Kidney (tissue), 14 donors: ENCODE measurements around the gene MEF2D. TPM values are rescaled to one million over a fixed set of nuclear protein-coding genes. Genes with fewer than 3 reads are reported as not detected.
A peak's percentile ranks its signal among the peaks of the same experiment; 100 is the strongest.

Experiments
- DNase-seq, 5 donors: peaks; one replicate each; pipeline ENCODE4 v3.0.0-alpha.2; 2013 to 2020
- FAIRE-seq: peaks from 2 replicates; lab custom pipeline; 2012; peaks lifted over from hg19 to GRCh38; lab: Jason Lieb, UNC
- H3K27ac ChIP-seq, 2 donors: one replicate each; pipeline ENCODE4 v1.7.0; 2013; ENCODE audit warnings: low read depth in 2 of 2, low read length in 2 of 2, inconsistent platforms in 1 of 2
- H3K27me3 ChIP-seq: one replicate; pipeline ENCODE4 v1.7.1; 2013; ENCODE audit warnings: low read length, inconsistent platforms; ENCODE audit not compliant: control insufficient read depth, insufficient read depth
- H3K36me3 ChIP-seq, 3 donors: one replicate each; pipeline versions ENCODE4 v1.7.0 to v1.7.1; 2013; ENCODE audit warnings: low read length in 3 of 3, control low read depth in 1 of 3, inconsistent platforms in 1 of 3; ENCODE audit not compliant: insufficient read depth in 3 of 3, control insufficient read depth in 2 of 3
- H3K4me1 ChIP-seq, 3 donors: one replicate each; pipeline versions ENCODE4 v1.7.0 to v1.7.1; 2013; ENCODE audit warnings: low read length in 3 of 3, inconsistent platforms in 1 of 3, low read depth in 1 of 3; ENCODE audit not compliant: control insufficient read depth in 2 of 3, insufficient read depth in 2 of 3
- H3K4me3 ChIP-seq, 3 donors: one replicate each; pipeline versions ENCODE4 v1.7.0 to v1.8.1; 2013; ENCODE audit warnings: low read length in 3 of 3, control low read depth in 1 of 3, inconsistent platforms in 1 of 3
- H3K9ac ChIP-seq, 3 donors: one replicate each; pipeline versions ENCODE4 v1.7.0 to v1.7.1; 2013; ENCODE audit warnings: low read length in 3 of 3, control low read depth in 1 of 3, inconsistent platforms in 1 of 3
- H3K9me3 ChIP-seq, 3 donors: one replicate each; pipeline versions ENCODE4 v1.7.0 to v1.7.1; 2013; ENCODE audit warnings: low read length in 3 of 3, control low read depth in 1 of 3, inconsistent platforms in 1 of 3; ENCODE audit not compliant: control insufficient read depth in 2 of 3, insufficient read depth in 1 of 3
- intact Hi-C: fragments of 100-400 bp; cut with DNase I; formaldehyde crosslinking; loops from one replicate; pipeline ENCODE4 v1.11.1; 2022
- microRNA-seq: library from miRNA; unstranded; fragments of <30 nt; microRNA quantifications from one replicate; pipeline ENCODE4 v1.2.0, GENCODE V29; 2020
- polyA plus RNA-seq: library from polyadenylated mRNA; stranded (reverse); fragments of 350-450 nt; fragmentation: Illumina TruSeq; extraction: RNeasy Lipid Tissue Mini Kit (QIAGEN cat#74804); gene quantifications from one replicate; pipeline ENCODE4 v1.2.3, GENCODE V29; 2014; ENCODE audit warnings: low read depth, low replicate concordance; ENCODE audit not compliant: insufficient read depth
- total RNA-seq: library from RNA; stranded (reverse); fragmentation: NEBNext Ultra II Directional; extraction: Animal tissue kit (Norgen Biotek cat#: 25700); gene quantifications from one replicate; pipeline ENCODE4 v1.2.1, GENCODE V29; 2021
- TF ChIP-seq, protein P1 (sequence below): IDR thresholded peaks from 3 replicates; pipeline ENCODE4 v1.5.1; 2012; ENCODE audit warnings: mild to moderate bottlenecking, moderate library complexity, borderline replicate concordance; ENCODE audit not compliant: insufficient read depth; ENCODE audit errors: extremely low read depth
- donor health status: control.
- donor health status: control.
- donor health status: control.
- donor health status: control.
- donor health status: control.
- donor health status: DM: yes; HTN: yes; CAD: no.
- donor health status: Normal renal cell carcinoma (clear cell type).

The MEF2D gene
- total and polyA plus RNA-seq, 2 donors from 2014 or later = 13.7 to 49.3 TPM

DNA sequence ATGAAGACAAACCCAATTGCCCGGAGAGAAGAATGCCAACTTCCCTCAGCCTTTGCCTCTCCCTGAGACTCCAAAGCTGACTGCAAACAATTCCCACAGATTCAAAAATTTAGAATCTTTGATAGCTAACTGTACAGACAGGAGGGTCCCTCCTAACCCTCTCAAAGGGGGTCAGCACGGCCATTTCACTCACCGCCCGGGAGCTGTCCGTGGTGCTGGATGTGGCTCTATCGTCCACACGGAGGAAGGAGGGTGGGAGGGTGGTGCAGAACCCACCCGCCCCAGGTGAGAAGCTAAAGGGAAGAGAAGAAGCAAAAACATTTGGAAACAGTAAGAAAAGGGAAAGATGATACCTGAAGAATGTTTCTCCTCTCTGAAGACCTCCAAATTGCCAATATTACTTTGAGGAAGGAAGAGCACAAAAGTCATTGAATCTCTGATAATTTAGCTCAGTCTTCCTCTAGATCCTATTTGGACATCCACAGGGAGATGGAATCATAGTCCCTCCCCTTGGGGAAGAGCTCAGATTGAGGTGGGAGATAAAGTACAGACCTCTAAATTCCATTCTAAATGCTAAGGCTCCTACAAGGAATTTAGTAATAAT, 86.0 kb downstream of the MEF2D start:
- FAIRE-seq (no peak), DNase-seq (peak in 3 of 5 donors; percentile 47 to 55 (median 54))
- TF ChIP-seq, protein P1, sequence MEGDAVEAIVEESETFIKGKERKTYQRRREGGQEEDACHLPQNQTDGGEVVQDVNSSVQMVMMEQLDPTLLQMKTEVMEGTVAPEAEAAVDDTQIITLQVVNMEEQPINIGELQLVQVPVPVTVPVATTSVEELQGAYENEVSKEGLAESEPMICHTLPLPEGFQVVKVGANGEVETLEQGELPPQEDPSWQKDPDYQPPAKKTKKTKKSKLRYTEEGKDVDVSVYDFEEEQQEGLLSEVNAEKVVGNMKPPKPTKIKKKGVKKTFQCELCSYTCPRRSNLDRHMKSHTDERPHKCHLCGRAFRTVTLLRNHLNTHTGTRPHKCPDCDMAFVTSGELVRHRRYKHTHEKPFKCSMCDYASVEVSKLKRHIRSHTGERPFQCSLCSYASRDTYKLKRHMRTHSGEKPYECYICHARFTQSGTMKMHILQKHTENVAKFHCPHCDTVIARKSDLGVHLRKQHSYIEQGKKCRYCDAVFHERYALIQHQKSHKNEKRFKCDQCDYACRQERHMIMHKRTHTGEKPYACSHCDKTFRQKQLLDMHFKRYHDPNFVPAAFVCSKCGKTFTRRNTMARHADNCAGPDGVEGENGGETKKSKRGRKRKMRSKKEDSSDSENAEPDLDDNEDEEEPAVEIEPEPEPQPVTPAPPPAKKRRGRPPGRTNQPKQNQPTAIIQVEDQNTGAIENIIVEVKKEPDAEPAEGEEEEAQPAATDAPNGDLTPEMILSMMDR = no peak
- peaks cover 16% of the 10 kb centered on the region for H3K27me3 ChIP-seq
- no peaks in the 10 kb centered on the region for H3K4me1 ChIP-seq
- no peak overlapping the region for H3K9ac ChIP-seq
- no peak overlapping the region for H3K4me3 ChIP-seq
- intact Hi-C loops = no loop called here
- no peak overlapping the region for H3K27ac ChIP-seq
- H3K36me3 ChIP-seq = no peaks in the 10 kb centered on the region
- H3K9me3 ChIP-seq = no peaks in the 10 kb centered on the region

Small RNA genes lying within 50 kb of the gene (microRNA-seq; reads per million reads assigned to microRNA genes)
- gene MIR9-1 = not detected

Other genes starting within 250 kb of the MEF2D start
- 69.5 TPM for gene SMG5, start 217.9 kb downstream of the MEF2D start, total RNA-seq
- gene SMG5, start 217.9 kb downstream of the MEF2D start, polyA plus RNA-seq = 46.1 TPM
- gene TMEM79, start 216.4 kb downstream of the MEF2D start, total RNA-seq = 2.7 TPM
- 3.9 TPM for gene TMEM79, start 216.4 kb downstream of the MEF2D start, polyA plus RNA-seq
- gene GLMP, start 205.1 kb downstream of the MEF2D start, total RNA-seq = 52.4 TPM
- 154 TPM for gene GLMP, start 205.1 kb downstream of the MEF2D start, polyA plus RNA-seq
- not detected for gene VHLL, start 201.5 kb downstream of the MEF2D start, total RNA-seq
- not detected for gene VHLL, start 201.5 kb downstream of the MEF2D start, polyA plus RNA-seq
- gene CCT3, start 162.5 kb downstream of the MEF2D start, total RNA-seq = 149 TPM
- gene CCT3, start 162.5 kb downstream of the MEF2D start, polyA plus RNA-seq = 181 TPM
- not detected for gene TSACC, start 162.2 kb downstream of the MEF2D start, total RNA-seq
- gene TSACC, start 162.2 kb downstream of the MEF2D start, polyA plus RNA-seq = 1.1 TPM
- 4.2 TPM for gene RHBG, start 131.6 kb downstream of the MEF2D start, total RNA-seq
- gene RHBG, start 131.6 kb downstream of the MEF2D start, polyA plus RNA-seq = 61.9 TPM
- 1.7 TPM for gene IQGAP3, start 71.8 kb upstream of the MEF2D start, total RNA-seq
- gene IQGAP3, start 71.8 kb upstream of the MEF2D start, polyA plus RNA-seq = 0.13 TPM
- gene TTC24, start 78.9 kb upstream of the MEF2D start, total RNA-seq = 0.57 TPM
- gene TTC24, start 78.9 kb upstream of the MEF2D start, polyA plus RNA-seq = not detected
- gene NAXE, start 91.0 kb upstream of the MEF2D start, total RNA-seq = 78.0 TPM
- gene NAXE, start 91.0 kb upstream of the MEF2D start, polyA plus RNA-seq = 221 TPM
- 24.0 TPM for gene GPATCH4, start 100.7 kb upstream of the MEF2D start, total RNA-seq
- 26.2 TPM for gene GPATCH4, start 100.7 kb upstream of the MEF2D start, polyA plus RNA-seq
- 1.9 TPM for gene HAPLN2, start 118.6 kb upstream of the MEF2D start, total RNA-seq
- 0.30 TPM for gene HAPLN2, start 118.6 kb upstream of the MEF2D start, polyA plus RNA-seq
- 0.19 TPM for gene BCAN, start 141.3 kb upstream of the MEF2D start, total RNA-seq
- 0.45 TPM for gene BCAN, start 141.3 kb upstream of the MEF2D start, polyA plus RNA-seq
- gene NES, start 176.6 kb upstream of the MEF2D start, total RNA-seq = 50.7 TPM
- gene NES, start 176.6 kb upstream of the MEF2D start, polyA plus RNA-seq = 44.3 TPM
- gene CRABP2, start 204.8 kb upstream of the MEF2D start, total RNA-seq = 15.2 TPM
- 21.6 TPM for gene CRABP2, start 204.8 kb upstream of the MEF2D start, polyA plus RNA-seq
- 35.2 TPM for gene METTL25B, start 227.7 kb upstream of the MEF2D start, total RNA-seq
- 29.4 TPM for gene METTL25B, start 227.7 kb upstream of the MEF2D start, polyA plus RNA-seq
- gene ISG20L2, start 228.0 kb upstream of the MEF2D start, total RNA-seq = 23.3 TPM
- 13.3 TPM for gene ISG20L2, start 228.0 kb upstream of the MEF2D start, polyA plus RNA-seq
- gene MRPL24, start 240.3 kb upstream of the MEF2D start, total RNA-seq = 71.9 TPM
- gene MRPL24, start 240.3 kb upstream of the MEF2D start, polyA plus RNA-seq = 174 TPM